GM18867 (cell line): Measurements from ENCODE around the gene IFNK.

ENCODE experiments used
- ATAC-seq: cut with Tn5 transposase; IDR thresholded peaks from one replicate; pipeline ENCODE4 v1.9.1; 2021; ENCODE audit warnings: mild to moderate bottlenecking, moderate library complexity; ENCODE audit not compliant: unreplicated experiment

The IFNK gene

GRCh38 chr9:27537027-27537435 is 12.9 kb downstream of the IFNK start:
- no peak for ATAC-seq

GRCh38 chr9:27537756-27538155 is 13.7 kb downstream of the IFNK start:
- ATAC-seq: no peak

DNA sequence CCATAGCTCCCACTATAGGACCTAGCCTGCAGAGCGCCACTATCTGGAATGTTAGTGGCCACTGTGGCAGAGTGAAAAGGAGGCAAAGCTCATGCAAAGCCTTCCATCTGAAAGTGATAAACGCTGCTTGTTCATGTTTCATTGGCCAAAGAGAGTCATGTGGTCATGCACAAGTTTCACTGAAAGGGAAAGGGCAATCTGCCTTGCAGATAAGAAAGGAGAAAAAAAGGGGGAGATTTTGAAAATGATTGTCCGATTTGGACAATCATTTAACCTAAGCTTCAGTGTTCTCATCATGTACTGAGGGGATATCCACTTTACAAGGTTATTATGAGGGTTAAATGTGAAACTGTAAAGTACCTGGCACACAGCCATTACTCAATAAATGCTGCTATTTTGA is 14.6 kb downstream of the IFNK start:
- ATAC-seq: peak; percentile 35

- ATAC-seq: no peak
Measured at GRCh38 chr9:27539479-27540441, 15.7 kb downstream of the IFNK start.

DNA sequence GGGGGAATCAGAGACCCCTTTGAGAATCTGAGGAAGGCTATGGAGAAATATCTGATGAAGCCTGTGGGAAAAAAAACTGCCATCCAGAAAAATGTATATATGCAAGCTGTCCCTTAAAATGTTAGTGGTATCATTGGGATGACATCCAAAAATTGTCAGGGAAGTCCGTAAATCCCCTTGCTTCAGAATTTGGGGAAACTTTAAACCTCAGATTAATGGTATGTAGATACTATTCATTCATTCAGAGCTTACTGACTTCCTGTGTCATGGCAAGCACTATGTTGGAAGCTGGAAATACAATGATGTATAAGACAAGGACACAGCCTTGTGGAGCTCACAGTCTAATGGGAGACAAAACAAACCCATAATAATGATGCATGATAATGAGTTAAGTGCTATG is 16.4 kb downstream of the IFNK start:
- no peak for ATAC-seq

DNA sequence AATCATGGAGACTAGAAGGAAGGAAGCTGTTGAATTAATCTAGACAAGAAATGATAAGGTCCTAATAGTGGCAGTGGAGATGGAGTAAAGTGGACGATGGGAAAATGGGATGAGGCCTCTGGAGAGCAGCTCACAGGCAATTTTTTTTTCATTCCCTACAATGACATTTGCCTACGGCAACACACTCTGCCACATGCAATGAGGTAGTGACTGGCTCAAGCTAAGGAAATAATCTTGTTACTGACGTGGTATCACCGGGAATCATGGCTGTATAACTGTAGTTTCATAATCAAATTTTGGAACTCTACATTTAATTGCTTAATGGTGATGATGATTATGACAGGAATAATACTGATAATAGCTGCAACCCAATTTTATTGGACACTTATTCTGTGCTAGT is 17.6 kb downstream of the IFNK start:
- ATAC-seq: no peak

DNA sequence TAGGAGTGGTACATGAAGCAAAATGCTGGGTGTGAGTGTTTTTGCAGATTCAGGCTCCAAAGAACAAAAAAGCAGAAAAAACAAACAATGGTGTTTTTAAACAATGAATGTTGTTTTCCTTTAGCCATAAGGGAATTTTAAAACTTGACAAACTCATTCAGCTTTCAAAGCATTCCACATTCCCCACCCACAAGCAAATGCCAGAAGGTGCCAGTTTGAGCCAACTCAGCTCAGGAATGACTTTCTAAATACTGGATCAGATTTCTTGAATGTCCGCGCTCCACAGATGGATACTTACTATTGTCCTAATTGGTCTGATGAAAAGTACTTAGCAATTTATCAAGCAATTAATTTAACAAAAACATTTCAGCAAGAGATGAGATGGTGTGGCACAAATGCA is 18.4 kb downstream of the IFNK start:
- no peak for ATAC-seq

DNA sequence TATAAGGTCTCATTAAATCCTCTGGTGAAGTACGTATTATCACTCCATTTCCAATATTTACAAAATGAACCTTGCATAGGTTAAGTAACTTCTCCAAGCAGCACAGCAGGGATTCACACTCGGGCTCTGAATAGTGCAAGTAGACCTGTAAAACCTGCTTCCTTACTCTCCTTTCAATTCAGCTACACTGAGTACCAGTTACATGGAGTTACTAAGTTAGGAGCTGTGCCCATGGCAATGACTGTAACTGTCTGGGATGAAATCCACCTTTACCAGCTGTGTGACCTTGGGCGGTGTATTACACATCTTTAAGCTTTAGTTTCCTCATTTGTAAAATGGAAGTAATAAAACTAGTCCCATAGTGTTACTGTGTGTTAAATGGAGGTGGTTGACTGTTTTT is 21.4 kb downstream of the IFNK start:
- no peak for ATAC-seq

DNA sequence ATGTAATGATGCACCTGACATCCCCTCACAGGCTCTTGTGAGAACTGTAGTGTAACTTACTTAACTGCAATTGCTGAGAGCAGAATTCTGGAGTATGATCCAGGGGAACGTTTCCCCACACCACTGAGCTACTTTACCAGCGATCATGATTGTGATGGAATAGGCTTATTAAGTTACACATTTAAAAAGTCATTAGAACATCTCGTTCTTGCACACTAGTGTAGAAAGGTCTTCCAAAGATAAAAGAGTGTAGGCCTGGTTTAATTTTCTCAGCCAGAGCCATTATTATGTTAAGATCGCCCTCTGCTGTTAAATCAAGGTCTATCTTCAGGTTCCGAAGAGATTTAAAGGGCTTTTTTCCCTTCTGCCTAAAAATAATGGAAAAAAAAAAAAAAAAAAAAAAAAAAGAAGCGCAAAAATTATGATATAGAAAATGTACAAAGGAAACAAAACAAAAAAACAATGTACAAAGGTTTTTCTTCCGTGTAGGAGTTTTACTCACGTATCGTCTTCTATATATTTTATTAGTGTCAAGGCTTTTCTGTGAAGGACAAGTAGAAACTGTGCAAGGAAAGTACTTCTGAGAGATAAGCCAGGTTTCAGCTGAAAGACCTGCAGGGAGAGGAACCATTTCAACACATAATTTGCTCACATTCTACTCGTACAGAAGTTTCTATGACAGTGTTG is 24.1 kb downstream of the IFNK start:
- ATAC-seq: peak; percentile 59

DNA sequence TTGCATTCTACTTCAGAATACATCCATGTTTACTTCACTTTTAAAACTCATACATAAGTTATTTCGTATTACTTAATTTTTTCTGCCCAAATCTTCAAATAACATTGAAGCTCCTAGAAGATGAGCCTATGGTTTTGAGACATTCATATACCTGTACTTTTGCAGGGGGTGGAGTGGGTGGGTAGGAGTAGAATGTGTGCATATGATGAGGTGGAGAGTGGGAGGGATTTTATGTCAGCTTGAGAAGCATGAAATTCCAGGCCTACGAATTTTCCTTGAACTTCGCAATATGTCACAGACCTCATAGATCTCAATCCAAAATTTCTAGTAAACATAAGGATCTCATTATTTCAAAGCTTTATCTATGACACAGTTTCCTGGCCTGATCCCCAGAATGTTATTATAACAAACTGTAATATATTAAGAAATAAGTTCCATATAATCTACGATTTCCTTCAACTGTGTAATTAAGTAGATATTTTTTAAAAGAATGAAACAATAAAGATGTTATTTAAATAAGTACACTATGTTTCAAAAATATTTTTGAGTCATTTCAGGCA is 25.2 kb downstream of the IFNK start:
- no peak for ATAC-seq

DNA sequence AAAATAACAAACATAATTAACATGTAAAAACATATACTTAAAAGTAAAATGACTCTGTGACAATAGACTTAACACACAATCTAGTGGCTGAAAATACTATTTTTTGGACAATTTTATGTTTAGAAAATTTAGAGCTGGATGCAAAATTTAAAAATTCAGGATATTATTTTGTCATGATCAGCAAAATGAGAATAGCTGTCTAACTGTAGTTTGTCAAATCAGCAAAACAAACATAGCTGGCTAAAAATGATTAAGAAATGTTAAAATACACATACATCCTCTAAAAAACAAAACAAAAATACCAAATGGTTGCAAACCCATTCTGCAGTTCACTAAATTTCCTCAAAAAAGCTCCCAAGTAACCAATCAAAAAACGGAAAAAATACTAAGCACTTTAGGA is 30.6 kb downstream of the IFNK start:
- no peak for ATAC-seq

DNA sequence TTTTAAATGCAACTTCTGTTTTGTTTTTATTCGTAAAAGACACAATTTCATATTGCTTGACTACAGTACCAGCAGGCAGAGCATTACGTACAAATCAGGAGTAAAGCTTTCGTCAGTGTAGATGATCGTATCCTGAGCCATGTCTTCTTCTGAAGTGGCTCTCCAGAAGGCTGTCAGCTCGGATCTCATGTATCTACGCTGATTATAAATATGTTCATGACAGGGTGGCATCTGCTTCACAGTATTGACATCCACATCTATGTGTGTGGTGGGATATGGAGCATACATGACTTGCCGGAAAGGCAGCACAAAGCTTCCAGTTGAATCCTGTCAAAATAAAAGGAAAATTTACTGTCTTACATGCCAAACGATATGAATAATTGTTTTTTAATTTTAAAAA is 32.4 kb downstream of the IFNK start:
- ATAC-seq: no peak

DNA sequence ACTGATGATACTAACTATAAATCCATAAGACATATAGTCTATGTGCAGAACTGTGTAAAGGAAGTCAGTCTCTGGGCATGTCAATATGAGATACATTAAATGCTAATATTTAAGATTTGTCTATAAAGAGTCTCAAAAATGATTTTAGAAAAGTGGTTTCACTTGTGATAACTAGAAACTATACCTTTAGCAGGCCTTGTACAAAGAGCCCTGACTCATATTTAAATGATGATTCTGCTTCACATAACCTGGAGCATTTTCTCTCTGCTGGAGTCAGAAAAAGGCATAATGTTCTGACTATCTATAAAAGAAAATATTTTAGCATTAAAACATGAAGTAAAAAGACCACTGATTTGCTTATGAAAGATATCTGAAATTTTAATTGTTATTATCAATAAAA is 34.2 kb downstream of the IFNK start:
- ATAC-seq: no peak

GRCh38 chr9:27560457-27560856 is 36.4 kb downstream of the IFNK start:
- ATAC-seq: no peak

GRCh38 chr9:27561685-27562084 is 37.6 kb downstream of the IFNK start:
- no peak for ATAC-seq

GRCh38 chr9:27563738-27564430 is 39.8 kb downstream of the IFNK start:
- no peak for ATAC-seq

GRCh38 chr9:27564670-27565069 is 40.6 kb downstream of the IFNK start:
- no peak for ATAC-seq

DNA sequence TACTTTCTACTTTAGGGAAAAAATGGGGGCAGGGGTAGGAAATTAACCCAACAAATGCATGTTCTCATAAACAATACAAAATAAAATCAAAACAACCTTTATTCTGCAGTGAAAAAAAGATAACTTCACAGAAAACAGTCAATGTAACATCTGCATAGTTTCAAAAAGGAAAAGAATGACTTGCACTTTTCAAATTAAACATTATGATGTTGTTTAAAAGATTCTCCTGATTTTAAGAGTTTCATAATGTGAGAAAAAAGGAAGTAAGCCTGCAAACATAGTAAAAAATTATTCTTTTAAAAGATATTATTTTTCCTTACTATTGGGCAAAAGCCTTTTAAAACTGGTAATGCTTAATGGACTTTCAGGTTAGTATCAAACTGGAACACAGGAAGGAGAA is 41.6 kb downstream of the IFNK start:
- no peak for ATAC-seq

DNA sequence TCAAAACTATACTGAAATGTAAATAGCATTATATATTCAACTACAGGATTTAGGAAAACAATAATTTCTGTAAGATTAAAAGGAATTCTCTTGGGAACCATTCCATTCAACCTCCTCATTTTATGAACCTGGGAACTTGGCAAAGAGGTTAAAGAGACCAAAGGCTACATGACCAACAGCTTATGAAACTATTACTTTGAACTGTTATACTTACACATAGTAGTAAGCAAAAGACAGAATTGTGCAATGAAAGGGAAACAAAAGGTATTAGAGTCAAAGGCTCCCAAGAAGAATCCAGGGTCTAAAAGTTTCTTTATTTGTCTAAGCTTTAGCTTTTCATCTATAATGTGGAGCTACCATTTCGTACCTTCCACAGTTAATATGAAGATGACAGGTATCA is 42.0 kb downstream of the IFNK start:
- no peak for ATAC-seq

GRCh38 chr9:27569406-27569805 is 45.3 kb downstream of the IFNK start:
- ATAC-seq: no peak

- ATAC-seq: no peak
Measured at GRCh38 chr9:27571011-27571410, 46.9 kb downstream of the IFNK start.
